HG03457 (cell line): ENCODE measurements around the gene SCN11A.
A peak's percentile ranks its signal among the peaks of the same experiment; 100 is the strongest.

Experiments
- ATAC-seq: cut with Tn5 transposase; IDR thresholded peaks from one replicate; pipeline ENCODE4 v1.9.1; 2021; ENCODE audit warnings: moderate number of reproducible peaks; ENCODE audit not compliant: unreplicated experiment

SCN11A gene

GRCh38 chr3:39051649-39052561, at the start of gene SCN11A, which contains the start of gene WDR48:
Gene SCN11A (minus strand): TSS chr3:39051944. CDS start chr3:38950362, 101,582 bp downstream.
Gene WDR48 (plus strand): TSS chr3:39052016. CDS start chr3:39052026, 10 bp downstream.
- peak; percentile 98 for ATAC-seq

- ATAC-seq = no peak
These were observed 49.4 kb upstream of the SCN11A start for GRCh38 chr3:39101022-39101689.

- no peak for ATAC-seq
These were observed 48.7 kb upstream of the SCN11A start for GRCh38 chr3:39100500-39100886.

GRCh38 chr3:39099738-39100499, 48.2 kb upstream of the SCN11A start:
- ATAC-seq = no peak

GRCh38 chr3:39099242-39099641, 47.5 kb upstream of the SCN11A start:
- ATAC-seq = no peak

- ATAC-seq = no peak
These were observed 46.8 kb upstream of the SCN11A start for GRCh38 chr3:39098473-39099000.

- ATAC-seq = no peak
These were observed 46.1 kb upstream of the SCN11A start for GRCh38 chr3:39097716-39098472.

- ATAC-seq = no peak
These were observed 45.0 kb upstream of the SCN11A start for GRCh38 chr3:39096775-39097174.

GRCh38 chr3:39095778-39096177, 44.0 kb upstream of the SCN11A start:
- ATAC-seq = no peak

GRCh38 chr3:39094851-39095677, 43.3 kb upstream of the SCN11A start:
- no peak for ATAC-seq

GRCh38 chr3:39090922-39091321, 39.2 kb upstream of the SCN11A start:
- no peak for ATAC-seq

- no peak for ATAC-seq
These were observed 37.1 kb upstream of the SCN11A start for GRCh38 chr3:39088889-39089288.

- no peak for ATAC-seq
These were observed 36.7 kb upstream of the SCN11A start for GRCh38 chr3:39088456-39088855.

- ATAC-seq = no peak
These were observed 34.4 kb upstream of the SCN11A start for GRCh38 chr3:39086144-39086543.

GRCh38 chr3:39082666-39083313, 31.0 kb upstream of the SCN11A start:
- ATAC-seq = no peak

- no peak for ATAC-seq
These were observed 28.3 kb upstream of the SCN11A start for GRCh38 chr3:39080026-39080425.

GRCh38 chr3:39079530-39079929, 27.8 kb upstream of the SCN11A start:
- ATAC-seq = no peak

- ATAC-seq = no peak
These were observed 24.2 kb upstream of the SCN11A start for GRCh38 chr3:39075910-39076309.

GRCh38 chr3:39068556-39068955, 16.8 kb upstream of the SCN11A start:
- ATAC-seq = no peak
